ENCODE measurements around the gene PLB1.

DNA sequence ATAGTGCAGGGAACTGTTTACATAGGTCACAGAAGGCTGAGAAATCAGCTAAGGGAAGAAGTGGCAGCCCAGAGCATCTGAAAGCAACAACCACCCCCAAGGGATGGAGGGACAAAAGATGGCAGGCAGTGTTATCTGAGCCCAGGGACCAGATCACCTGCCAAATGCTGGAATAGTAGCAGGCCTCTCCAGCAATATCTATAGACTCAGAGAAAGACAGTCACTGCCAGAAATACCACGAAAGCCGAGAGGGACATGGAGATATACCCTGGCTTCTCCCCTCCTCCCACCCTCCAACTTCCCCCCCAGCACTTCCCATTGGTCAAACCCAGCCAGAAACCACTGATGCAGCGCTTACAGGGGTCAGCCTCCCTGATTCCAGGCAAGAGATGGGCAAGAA is 197.4 kb downstream of the PLB1 start:
- no peak for TF ChIP-seq POLR2AphosphoS5 (IDR thresholded peaks at IDR 0.05)
- TF ChIP-seq, protein P1, sequence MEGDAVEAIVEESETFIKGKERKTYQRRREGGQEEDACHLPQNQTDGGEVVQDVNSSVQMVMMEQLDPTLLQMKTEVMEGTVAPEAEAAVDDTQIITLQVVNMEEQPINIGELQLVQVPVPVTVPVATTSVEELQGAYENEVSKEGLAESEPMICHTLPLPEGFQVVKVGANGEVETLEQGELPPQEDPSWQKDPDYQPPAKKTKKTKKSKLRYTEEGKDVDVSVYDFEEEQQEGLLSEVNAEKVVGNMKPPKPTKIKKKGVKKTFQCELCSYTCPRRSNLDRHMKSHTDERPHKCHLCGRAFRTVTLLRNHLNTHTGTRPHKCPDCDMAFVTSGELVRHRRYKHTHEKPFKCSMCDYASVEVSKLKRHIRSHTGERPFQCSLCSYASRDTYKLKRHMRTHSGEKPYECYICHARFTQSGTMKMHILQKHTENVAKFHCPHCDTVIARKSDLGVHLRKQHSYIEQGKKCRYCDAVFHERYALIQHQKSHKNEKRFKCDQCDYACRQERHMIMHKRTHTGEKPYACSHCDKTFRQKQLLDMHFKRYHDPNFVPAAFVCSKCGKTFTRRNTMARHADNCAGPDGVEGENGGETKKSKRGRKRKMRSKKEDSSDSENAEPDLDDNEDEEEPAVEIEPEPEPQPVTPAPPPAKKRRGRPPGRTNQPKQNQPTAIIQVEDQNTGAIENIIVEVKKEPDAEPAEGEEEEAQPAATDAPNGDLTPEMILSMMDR (IDR thresholded peaks at IDR 0.05): no peak
- TF ChIP-seq POLR2A (IDR thresholded peaks at IDR 0.05): no peak
- TF ChIP-seq EP300 (IDR thresholded peaks at IDR 0.05): no peak

Data from stomach (tissue), 4 donors.